T-cell (primary cell): ENCODE measurements around the gene NTHL1. TPM values are rescaled to one million over a fixed set of nuclear protein-coding genes. Genes with fewer than 3 reads are reported as not detected.

Experiments
- ATAC-seq, 4 experiments: fragments of 200-7000 bp in 3 of 4; fragments of 150-1000 bp in 1 of 4; cut with Tn5 transposase; replicated peaks in 1 of 4; 1 replicate in 3 of 4; 2 replicates in 1 of 4; pipeline ENCODE4 v1.10.0; 2021; ENCODE audit warnings: moderate library complexity in 3 of 4, mild to moderate bottlenecking in 2 of 4, moderate number of reproducible peaks in 1 of 4
- CTCF ChIA-PET, 2 donors: fragments of 300-600 bp; sonication (Branson Sonifier 250); formaldehyde crosslinking; loops; one replicate each; lab custom pipeline; 2022; ENCODE audit warnings: antibody characterized with exemption in 2 of 2; lab: Charles Lee
- POLR2A ChIA-PET, 2 donors: fragments of 300-600 bp; sonication (Branson Sonifier 250); formaldehyde crosslinking; loops; one replicate each; lab custom pipeline; 2022; ENCODE audit warnings: antibody characterized with exemption in 2 of 2; lab: Charles Lee
- DNase-seq, 35 experiments: peaks; one replicate each; pipeline versions ENCODE4 v3.0.0 to v3.0.0-alpha.2; 2013 to 2023
- H3K27ac ChIP-seq: one replicate; pipeline ENCODE4 v1.5.1; 2013; ENCODE audit warnings: low read length
- H3K27me3 ChIP-seq, 2 experiments: replicated peaks in 1 of 2; 1 replicate in 1 of 2; 2 replicates in 1 of 2; pipeline versions ENCODE4 v1.6.1 to v1.7.0; 2013; ENCODE audit warnings: low read length in 1 of 2, mixed read lengths in 1 of 2; ENCODE audit not compliant: control insufficient read depth in 2 of 2, insufficient read depth in 2 of 2; ENCODE audit errors: extremely low read depth in 1 of 2
- H3K36me3 ChIP-seq, 2 donors: 1 replicate in 1 of 2; 2 replicates in 1 of 2; pipeline versions ENCODE4 v1.6.1 to v1.7.0; 2013; ENCODE audit warnings: low read length in 1 of 2; ENCODE audit not compliant: control insufficient read depth in 2 of 2, insufficient read depth in 1 of 2; ENCODE audit errors: extremely low read depth in 1 of 2
- H3K4me1 ChIP-seq, 2 experiments: 1 replicate in 1 of 2; 2 replicates in 1 of 2; pipeline versions ENCODE4 v1.6.1 to v1.7.0; 2013; ENCODE audit warnings: low read length in 2 of 2, mixed read lengths in 1 of 2; ENCODE audit not compliant: insufficient read depth in 2 of 2, control insufficient read depth in 1 of 2; ENCODE audit errors: extremely low read depth in 1 of 2
- H3K4me3 ChIP-seq, 2 donors: 1 replicate in 1 of 2; 2 replicates in 1 of 2; pipeline versions ENCODE4 v1.5.1 to v1.7.0; 2013; ENCODE audit warnings: mild to moderate bottlenecking in 2 of 2, low read length in 1 of 2, moderate library complexity in 1 of 2; ENCODE audit not compliant: control insufficient read depth in 1 of 2; ENCODE audit errors: extremely low read depth in 1 of 2
- H3K9me3 ChIP-seq: 2 replicates; pipeline ENCODE4 v1.7.0; 2013
- H3K27ac Mint-ChIP-seq, 2 donors: one replicate each; pipeline ENCODE4 v1.8.0; 2020 to 2021; ENCODE audit warnings: mild to moderate bottlenecking in 2 of 2, mixed read lengths in 2 of 2
- H3K27me3 Mint-ChIP-seq, 2 donors: one replicate each; pipeline ENCODE4 v1.8.0; 2021 to 2022; ENCODE audit warnings: mixed read lengths in 2 of 2
- H3K36me3 Mint-ChIP-seq: one replicate; pipeline ENCODE4 v1.8.0; 2021; ENCODE audit warnings: mixed read lengths
- H3K4me1 Mint-ChIP-seq, 3 donors: one replicate each; pipeline ENCODE4 v1.8.0; 2020 to 2022; ENCODE audit warnings: mixed read lengths in 3 of 3, mild to moderate bottlenecking in 1 of 3
- H3K4me3 Mint-ChIP-seq, 3 donors: one replicate each; pipeline ENCODE4 v1.8.0; 2020 to 2022; ENCODE audit warnings: mild to moderate bottlenecking in 3 of 3, mixed read lengths in 3 of 3, moderate library complexity in 3 of 3
- H3K9me3 Mint-ChIP-seq, 3 donors: one replicate each; pipeline ENCODE4 v1.8.0; 2020 to 2022; ENCODE audit warnings: mixed read lengths in 3 of 3
- WGBS: methylation state at CpG from one replicate; pipeline ENCODE4 v1.1.5; 2013; ENCODE audit warnings: missing lambda C conversion rate; ENCODE audit not compliant: insufficient coverage; 5-methylcytosine and 5-hydroxymethylcytosine counted together
- total RNA-seq, 35 experiments: library from RNA in 6 of 35; stranded (reverse) in 6 of 35; fragments of 120-200 nt in 1 of 35; gene quantifications; one replicate each; pipeline versions ENCODE4 v1.2.1 to v1.2.4 and lab custom pipeline; 2013 to 2026

Gene NTHL1
- total RNA-seq, 5 donors from 2014 or later (not counting 1 experiment from before 2014, with no cell fraction given) = 5.8 to 24.1 (median 18.3) TPM

DNA sequence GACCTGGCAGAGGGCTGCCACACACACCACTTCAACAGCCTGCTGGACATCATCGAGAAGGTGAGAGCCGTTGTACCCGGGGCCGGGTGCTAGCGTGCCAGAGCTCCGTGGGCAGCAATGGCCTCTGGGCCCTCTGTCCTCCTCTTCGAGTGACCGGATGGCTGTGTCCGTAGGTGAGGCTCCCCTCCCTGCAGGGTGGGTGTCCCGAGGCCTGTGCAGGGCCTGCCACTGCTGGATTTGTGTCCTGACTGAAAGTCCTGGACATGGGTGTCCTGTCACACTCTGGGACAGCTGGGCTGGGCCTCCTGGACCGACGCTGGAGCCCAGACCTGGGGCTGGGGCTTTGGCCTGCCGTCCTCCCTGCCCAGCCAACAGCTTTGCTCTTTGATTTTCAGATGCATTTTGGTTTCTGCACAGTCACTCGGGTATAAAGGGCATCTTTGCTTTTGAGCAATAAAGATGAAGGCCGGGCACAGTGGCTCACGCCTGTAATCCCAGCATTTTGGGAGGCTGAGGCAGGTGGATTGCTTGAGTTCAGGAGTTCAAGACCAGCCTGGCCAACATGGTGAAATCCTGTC lies 16.8 kb upstream of the NTHL1 start:
- H3K4me1 Mint-ChIP-seq = no peaks in the 10 kb centered on the region
- POLR2A ChIA-PET = interaction anchor here (0.6 to 0.7 kb wide), 2 partner anchors 21 to 90 kb away, joined by 5 to 9 read pairs; no protein-coding TSS in a partner anchor
- DNase-seq = no peak

DNA sequence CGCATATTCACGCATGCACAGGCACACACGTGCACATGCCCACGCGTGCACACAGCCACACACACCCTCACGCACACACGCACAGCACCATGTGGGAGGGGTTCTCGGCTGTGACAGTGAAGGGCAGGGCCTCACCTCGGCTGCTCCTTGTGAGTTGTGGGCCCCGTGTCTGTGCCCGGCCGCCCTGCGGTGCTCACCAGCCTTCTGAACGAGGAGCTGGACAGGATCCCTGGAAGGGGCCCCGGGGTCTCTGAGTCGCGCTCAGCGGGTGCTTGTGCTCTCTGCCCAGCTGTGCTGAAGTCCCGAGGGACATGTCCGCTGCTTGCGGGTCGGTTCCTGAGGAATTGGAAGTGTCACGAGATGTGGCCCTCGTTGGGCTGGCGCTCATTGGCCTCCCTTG lies 16.2 kb upstream of the NTHL1 start:
- WGBS = 95% methylated on average over 15 of the region's 25 CpGs
- Histone ChIP-seq H3K27me3 (no peaks in the 10 kb centered on the region), H3K36me3 (peaks cover 41 to 61% of the 10 kb centered on the region in 2 donors), H3K4me1 (peaks cover 0 to 5% of the 10 kb centered on the region in 2 experiments), H3K9me3 (no peaks in the 10 kb centered on the region), H3K27ac (no peak overlapping the region), H3K4me3 (no peak overlapping the region)
- DNase-seq = no peak
- H3K27ac Mint-ChIP-seq = no peak overlapping the region
- no peaks in the 10 kb centered on the region for H3K9me3 Mint-ChIP-seq
- no peak overlapping the region for H3K4me3 Mint-ChIP-seq
- H3K36me3 Mint-ChIP-seq = peaks cover 21% of the 10 kb centered on the region
- no peaks in the 10 kb centered on the region for H3K4me1 Mint-ChIP-seq
- ATAC-seq = no peak
- ChIA-PET POLR2A (no interaction called here), CTCF (no interaction called here)
- H3K27me3 Mint-ChIP-seq = no peaks in the 10 kb centered on the region

More for the DNA sequence above, 16.8 kb upstream of the NTHL1 start:
- no peak overlapping the region for H3K4me3 ChIP-seq
- 97% methylated on average over 16 of the region's 16 CpGs for WGBS
- CTCF ChIA-PET = interaction anchor here in 1 of 2 donors (0.7 kb wide), 1 partner anchor 320 kb away, joined by 3 read pairs; no protein-coding TSS in a partner anchor
- H3K27me3 ChIP-seq = no peaks in the 10 kb centered on the region
- Mint-ChIP-seq H3K9me3 (no peaks in the 10 kb centered on the region), H3K36me3 (peaks cover 23% of the 10 kb centered on the region), H3K4me3 (no peak overlapping the region), H3K27me3 (no peaks in the 10 kb centered on the region), H3K27ac (no peak overlapping the region)
- no peak for ATAC-seq
- no peak overlapping the region for H3K27ac ChIP-seq
- H3K36me3 ChIP-seq = peaks cover 43 to 63% of the 10 kb centered on the region in 2 donors
- H3K9me3 ChIP-seq = no peaks in the 10 kb centered on the region
- peaks cover 0 to 5% of the 10 kb centered on the region in 2 experiments for H3K4me1 ChIP-seq

- Histone ChIP-seq H3K27ac (no peak overlapping the region), H3K27me3 (no peaks in the 10 kb centered on the region), H3K4me1 (peaks cover 0 to 5% of the 10 kb centered on the region in 2 experiments), H3K9me3 (no peaks in the 10 kb centered on the region), H3K36me3 (peaks cover 43 to 64% of the 10 kb centered on the region in 2 donors), H3K4me3 (no peak overlapping the region)
- H3K4me3 Mint-ChIP-seq = no peak overlapping the region
- H3K36me3 Mint-ChIP-seq = peaks cover 15% of the 10 kb centered on the region
- no peak overlapping the region for H3K27ac Mint-ChIP-seq
- no peaks in the 10 kb centered on the region for H3K27me3 Mint-ChIP-seq
- POLR2A ChIA-PET = no interaction called here
- ATAC-seq (no peak), DNase-seq (no peak)
- WGBS = 98% methylated on average over 26 of the region's 28 CpGs
- no peaks in the 10 kb centered on the region for H3K9me3 Mint-ChIP-seq
- no peaks in the 10 kb centered on the region for H3K4me1 Mint-ChIP-seq
- CTCF ChIA-PET = interaction anchor here in 1 of 2 donors (0.6 kb wide), 1 partner anchor 23 kb away, joined by 3 read pairs; no protein-coding TSS in a partner anchor
Measured at GRCh38 chr16:2062801-2063200, 15.2 kb upstream of the NTHL1 start.

GRCh38 chr16:2061526-2061925 lies 13.9 kb upstream of the NTHL1 start:
- H3K27me3 Mint-ChIP-seq = no peaks in the 10 kb centered on the region
- no peaks in the 10 kb centered on the region for H3K27me3 ChIP-seq
- no peaks in the 10 kb centered on the region for H3K4me1 Mint-ChIP-seq
- no peak overlapping the region for H3K27ac ChIP-seq
- H3K36me3 Mint-ChIP-seq = peaks cover 13% of the 10 kb centered on the region
- DNase-seq (no peak), ATAC-seq (no peak)
- WGBS = 95% methylated on average over 13 of the region's 13 CpGs
- peaks cover 0 to 5% of the 10 kb centered on the region in 2 experiments for H3K4me1 ChIP-seq
- peaks cover 47 to 70% of the 10 kb centered on the region in 2 donors for H3K36me3 ChIP-seq
- H3K4me3 Mint-ChIP-seq = no peak overlapping the region
- H3K27ac Mint-ChIP-seq = no peak overlapping the region
- no peaks in the 10 kb centered on the region for H3K9me3 ChIP-seq
- no peaks in the 10 kb centered on the region for H3K9me3 Mint-ChIP-seq
- no peak overlapping the region for H3K4me3 ChIP-seq
- POLR2A ChIA-PET = no interaction called here
- CTCF ChIA-PET = no interaction called here

GRCh38 chr16:2061023-2061422 lies 13.4 kb upstream of the NTHL1 start:
- ChIA-PET POLR2A (no interaction called here), CTCF (no interaction called here)
- H3K4me3 ChIP-seq = no peak overlapping the region
- no peaks in the 10 kb centered on the region for H3K9me3 ChIP-seq
- peaks cover 0 to 5% of the 10 kb centered on the region in 2 experiments for H3K4me1 ChIP-seq
- H3K27ac ChIP-seq = no peak overlapping the region
- no peaks in the 10 kb centered on the region for H3K27me3 Mint-ChIP-seq
- no peaks in the 10 kb centered on the region for H3K9me3 Mint-ChIP-seq
- H3K27ac Mint-ChIP-seq = no peak overlapping the region
- no peak overlapping the region for H3K4me3 Mint-ChIP-seq
- H3K36me3 Mint-ChIP-seq = peaks cover 10% of the 10 kb centered on the region
- 97% methylated on average over 17 of the region's 18 CpGs for WGBS
- H3K36me3 ChIP-seq = peaks cover 46 to 71% of the 10 kb centered on the region in 2 donors
- no peaks in the 10 kb centered on the region for H3K27me3 ChIP-seq
- H3K4me1 Mint-ChIP-seq = no peaks in the 10 kb centered on the region
- ATAC-seq (no peak), DNase-seq (no peak)

GRCh38 chr16:2060346-2060745 lies 12.7 kb upstream of the NTHL1 start:
- DNase-seq = no peak
- Mint-ChIP-seq H3K36me3 (peaks cover 10% of the 10 kb centered on the region), H3K9me3 (no peaks in the 10 kb centered on the region), H3K4me3 (no peak overlapping the region), H3K4me1 (no peaks in the 10 kb centered on the region), H3K27ac (no peak overlapping the region), H3K27me3 (no peaks in the 10 kb centered on the region)
- H3K4me1 ChIP-seq = peaks cover 0 to 1% of the 10 kb centered on the region in 2 experiments
- CTCF ChIA-PET = no interaction called here
- peaks cover 40 to 67% of the 10 kb centered on the region in 2 donors for H3K36me3 ChIP-seq
- no peaks in the 10 kb centered on the region for H3K27me3 ChIP-seq
- 89% methylated on average over 17 of the region's 17 CpGs for WGBS
- H3K4me3 ChIP-seq = no peak overlapping the region
- no peak overlapping the region for H3K27ac ChIP-seq
- H3K9me3 ChIP-seq = no peaks in the 10 kb centered on the region
- POLR2A ChIA-PET = interaction anchor here in 1 of 2 donors (0.5 kb wide), 1 partner anchor 219 kb away, joined by 4 read pairs; no protein-coding TSS in a partner anchor
- no peak for ATAC-seq
